Skeletal muscle satellite cell (primary cell): Measurements from ENCODE around the gene MBD1.

ENCODE experiments used
- H3K27me3 ChIP-seq: 2 replicates; pipeline ENCODE4 v1.7.0; 2013; ENCODE audit warnings: low read length; ENCODE audit not compliant: control insufficient read depth, insufficient read depth
- H3K36me3 ChIP-seq: 2 replicates; pipeline ENCODE4 v1.7.0; 2013; ENCODE audit warnings: mild to moderate bottlenecking, control low read depth, low read length; ENCODE audit not compliant: insufficient read depth
- H3K4me1 ChIP-seq: 2 replicates; pipeline ENCODE4 v1.7.0; 2013; ENCODE audit warnings: low read length; ENCODE audit not compliant: control insufficient read depth, insufficient read depth
- H3K4me2 ChIP-seq: 2 replicates; pipeline ENCODE4 v1.7.0; 2013; ENCODE audit warnings: mild to moderate bottlenecking, low read length
- H3K4me3 ChIP-seq: 2 replicates; pipeline ENCODE4 v1.7.0; 2013; ENCODE audit warnings: low read length
- H3K9ac ChIP-seq: 2 replicates; pipeline ENCODE4 v1.7.0; 2013; ENCODE audit warnings: mild to moderate bottlenecking, low read depth, low read length, moderate library complexity
- H3K9me3 ChIP-seq: replicated peaks from 2 replicates; pipeline ENCODE4 v1.7.0; 2013; ENCODE audit warnings: mild to moderate bottlenecking, control low read depth, low read length

Gene MBD1

GRCh38 chr18:50287441-50288347 is 6.4 kb upstream of the MBD1 start, which contains the start of gene CXXC1:
TSS of gene CXXC1 (minus strand) at chr18:50287692. CDS start at chr18:50287589, 103 bp downstream.
- H3K4me3 ChIP-seq = peak within 1 kb of the TSS; percentile 86
- no peaks in the 10 kb centered on the region for H3K9me3 ChIP-seq

DNA sequence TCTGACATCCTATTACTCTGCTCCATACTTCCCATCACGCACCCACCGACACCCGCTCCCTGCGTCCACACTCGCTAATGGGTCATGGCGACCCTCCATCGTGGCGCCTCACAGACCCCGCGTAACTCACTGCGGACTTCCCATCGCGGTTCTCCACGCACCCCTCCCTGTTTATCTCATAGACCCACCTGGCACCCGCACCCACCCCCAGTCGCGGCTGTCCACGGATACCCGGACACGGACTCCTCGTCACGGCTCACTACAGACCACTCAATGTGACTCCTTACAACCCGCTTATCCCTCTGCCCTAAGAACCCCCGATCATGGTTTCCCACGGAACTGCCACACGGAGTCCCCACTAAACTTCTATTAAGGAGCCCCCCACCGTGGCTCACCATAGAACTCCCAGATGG is 5.7 kb upstream of the MBD1 start:
- peak overlapping the region; percentile 86 for H3K4me3 ChIP-seq
- no peaks in the 10 kb centered on the region for H3K9me3 ChIP-seq
- H3K9ac ChIP-seq = peak overlapping the region; percentile 85
- peaks cover 30% of the 10 kb centered on the region for H3K36me3 ChIP-seq
- H3K27me3 ChIP-seq = peaks cover 9% of the 10 kb centered on the region
- peak overlapping the region; percentile 97 for H3K4me2 ChIP-seq
- peaks cover 25% of the 10 kb centered on the region for H3K4me1 ChIP-seq

More at GRCh38 chr18:50287441-50288347, 6.4 kb upstream of the MBD1 start, which contains the start of gene CXXC1:
- Histone ChIP-seq H3K4me2 (peak within 1 kb of the TSS; percentile 97), H3K9ac (peak within 1 kb of the TSS; percentile 85), H3K36me3 (peaks cover 23% of the 10 kb centered on the region), H3K4me1 (peaks cover 21% of the 10 kb centered on the region), H3K27me3 (peaks cover 14% of the 10 kb centered on the region)

DNA sequence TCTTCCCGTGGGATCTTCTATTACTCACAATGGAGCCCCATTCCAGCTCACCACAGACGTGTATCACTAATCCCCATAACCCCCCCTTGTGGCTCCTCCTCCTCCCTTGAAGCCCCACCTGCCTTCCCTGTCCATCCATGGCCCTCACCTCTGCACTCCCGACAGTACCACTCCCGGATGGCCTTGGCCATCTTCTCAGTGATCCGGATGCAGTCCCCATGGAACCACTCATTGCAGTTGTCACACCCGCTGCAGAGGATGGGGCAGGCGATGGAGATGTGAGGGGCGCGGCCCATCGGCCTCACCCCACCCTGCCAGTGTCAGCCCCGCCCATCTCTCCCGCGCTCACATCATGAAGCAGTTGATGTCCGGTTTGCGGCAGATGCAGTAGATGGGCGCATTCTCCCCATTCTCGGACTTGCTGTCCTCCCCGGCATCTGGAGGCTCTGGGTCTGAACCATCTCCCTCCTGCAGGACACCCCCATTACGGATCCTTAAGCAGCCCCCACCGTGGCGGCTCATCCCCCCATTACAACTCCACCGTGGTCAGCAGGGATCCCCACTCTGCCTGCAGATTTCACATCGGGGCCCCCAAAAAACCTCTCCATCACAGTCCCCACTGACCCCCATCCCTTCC is 5.2 kb upstream of the MBD1 start:
- Histone ChIP-seq H3K4me1 (peaks cover 27% of the 10 kb centered on the region), H3K4me3 (peak overlapping the region; percentile 86), H3K36me3 (peaks cover 32% of the 10 kb centered on the region)

DNA sequence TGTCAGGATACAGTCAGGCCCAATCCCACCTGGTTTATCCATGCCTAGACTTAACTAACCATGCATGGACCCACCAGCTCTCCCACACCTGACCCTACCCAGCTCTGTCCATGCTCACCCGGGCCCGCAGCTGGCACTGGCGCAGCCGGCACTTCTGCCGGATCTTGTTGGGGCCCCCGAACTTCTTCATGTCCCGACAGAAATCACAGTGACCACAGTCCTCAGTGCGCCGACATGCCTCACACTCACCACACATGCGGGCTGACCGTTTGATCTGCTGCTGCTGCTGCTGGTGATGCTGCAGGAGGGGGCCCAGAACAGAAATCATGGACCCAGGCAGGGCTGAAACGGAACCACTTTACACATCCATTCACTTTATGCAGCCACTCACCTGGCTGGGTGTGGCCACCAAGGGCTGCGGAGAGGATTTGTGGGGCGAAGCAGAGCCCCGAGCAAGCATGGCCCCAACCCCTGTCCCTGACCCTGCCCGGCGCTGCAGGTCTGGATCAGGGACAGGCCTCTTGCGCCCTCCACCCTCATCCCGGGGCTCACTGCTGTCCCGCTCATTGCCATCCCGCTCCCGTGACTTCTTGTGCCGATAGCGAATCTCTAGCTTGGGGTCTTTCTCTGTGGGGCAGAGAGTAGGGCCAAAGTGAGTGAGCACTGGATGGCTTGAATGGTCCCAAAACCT is 4.5 kb upstream of the MBD1 start:
- Histone ChIP-seq H3K36me3 (peaks cover 32% of the 10 kb centered on the region), H3K9ac (peak overlapping the region; percentile 85), H3K9me3 (no peaks in the 10 kb centered on the region), H3K27me3 (peaks cover 3% of the 10 kb centered on the region), H3K4me2 (peak overlapping the region; percentile 97), H3K4me1 (peaks cover 27% of the 10 kb centered on the region), H3K4me3 (peak overlapping the region; percentile 86)

More for the DNA sequence above, 5.2 kb upstream of the MBD1 start:
- Histone ChIP-seq H3K27me3 (peaks cover 9% of the 10 kb centered on the region), H3K9me3 (no peaks in the 10 kb centered on the region), H3K9ac (peak overlapping the region; percentile 85), H3K4me2 (peak overlapping the region; percentile 97)

DNA sequence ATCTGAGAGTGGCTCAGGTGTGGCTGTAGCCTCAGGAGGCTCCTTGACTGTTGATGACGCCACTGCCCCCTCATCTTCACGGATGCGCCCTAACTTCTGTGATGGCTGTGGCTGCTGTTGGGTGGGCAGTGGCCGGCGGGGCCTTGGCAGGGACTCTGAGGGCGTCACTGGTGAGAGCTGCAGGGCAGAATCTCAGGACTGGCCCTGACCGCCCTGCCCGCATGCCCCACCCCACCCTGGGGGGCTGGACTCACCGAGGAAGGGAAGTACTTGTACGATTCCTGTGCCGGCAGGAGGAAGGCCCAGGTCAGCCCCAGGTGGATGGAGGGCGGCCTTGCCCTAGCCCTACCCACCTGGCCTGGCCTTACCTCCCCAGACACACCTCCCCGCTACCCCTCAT is 3.7 kb upstream of the MBD1 start:
- no peaks in the 10 kb centered on the region for H3K27me3 ChIP-seq
- H3K36me3 ChIP-seq = peaks cover 32% of the 10 kb centered on the region
- H3K9me3 ChIP-seq = no peaks in the 10 kb centered on the region
- no peak overlapping the region for H3K4me3 ChIP-seq
- peaks cover 32% of the 10 kb centered on the region for H3K4me1 ChIP-seq
- H3K9ac ChIP-seq = no peak overlapping the region
- no peak overlapping the region for H3K4me2 ChIP-seq

- no peak overlapping the region for H3K4me2 ChIP-seq
- H3K9me3 ChIP-seq = no peaks in the 10 kb centered on the region
- no peak overlapping the region for H3K4me3 ChIP-seq
- H3K9ac ChIP-seq = peak overlapping the region; percentile 25
- H3K4me1 ChIP-seq = peaks cover 39% of the 10 kb centered on the region
- peaks cover 32% of the 10 kb centered on the region for H3K36me3 ChIP-seq
- H3K27me3 ChIP-seq = no peaks in the 10 kb centered on the region
Measured at GRCh38 chr18:50284255-50284885, 3.0 kb upstream of the MBD1 start.

GRCh38 chr18:50283469-50284209 is 2.3 kb upstream of the MBD1 start:
- Histone ChIP-seq H3K9ac (no peak overlapping the region), H3K4me3 (no peak overlapping the region), H3K27me3 (no peaks in the 10 kb centered on the region), H3K4me1 (peaks cover 45% of the 10 kb centered on the region), H3K4me2 (no peak overlapping the region), H3K36me3 (peaks cover 35% of the 10 kb centered on the region), H3K9me3 (no peaks in the 10 kb centered on the region)

DNA sequence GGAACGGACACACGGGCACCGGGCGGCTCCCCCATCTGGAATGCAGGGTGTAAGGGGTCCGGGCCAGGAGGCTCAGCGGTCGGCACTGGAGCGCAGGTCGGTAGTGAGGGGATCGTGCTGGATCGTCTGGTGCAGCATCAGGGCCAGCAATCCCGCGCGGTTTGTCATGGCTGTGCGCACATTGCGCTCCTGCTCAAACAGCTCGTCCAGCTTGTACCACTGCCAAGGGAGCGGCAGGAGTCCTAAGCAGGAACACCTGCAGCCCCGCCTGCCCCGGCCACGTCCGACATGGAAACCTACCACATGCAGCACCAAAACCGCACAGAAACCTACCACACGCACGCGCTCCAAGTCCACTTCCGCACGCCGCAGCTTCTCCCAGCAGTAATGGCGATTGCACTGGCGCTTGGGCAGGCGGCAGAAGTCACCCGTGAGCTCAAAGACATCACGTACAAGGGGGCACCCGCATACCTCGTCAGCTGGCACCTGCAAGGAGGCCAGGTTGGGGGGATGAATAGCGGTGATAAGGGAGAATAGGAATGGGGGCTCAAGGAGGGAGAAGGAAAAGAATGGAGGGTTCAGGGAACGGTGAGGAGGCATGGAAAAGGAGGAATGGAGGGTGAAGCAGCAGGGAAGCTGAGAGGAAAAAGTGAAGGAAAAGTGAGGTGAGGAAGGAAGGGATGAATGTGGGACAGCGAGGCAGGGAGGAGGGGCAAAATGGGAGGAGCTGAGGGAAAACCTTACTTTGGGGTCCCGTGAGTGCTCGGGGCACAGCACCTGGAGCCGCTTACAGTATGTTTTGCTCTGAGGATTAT is 1.4 kb upstream of the MBD1 start:
- Histone ChIP-seq H3K4me3 (no peak overlapping the region), H3K36me3 (peaks cover 38% of the 10 kb centered on the region), H3K4me2 (peak overlapping the region; percentile 92), H3K9me3 (no peaks in the 10 kb centered on the region), H3K27me3 (no peaks in the 10 kb centered on the region), H3K9ac (no peak overlapping the region), H3K4me1 (peaks cover 52% of the 10 kb centered on the region)

DNA sequence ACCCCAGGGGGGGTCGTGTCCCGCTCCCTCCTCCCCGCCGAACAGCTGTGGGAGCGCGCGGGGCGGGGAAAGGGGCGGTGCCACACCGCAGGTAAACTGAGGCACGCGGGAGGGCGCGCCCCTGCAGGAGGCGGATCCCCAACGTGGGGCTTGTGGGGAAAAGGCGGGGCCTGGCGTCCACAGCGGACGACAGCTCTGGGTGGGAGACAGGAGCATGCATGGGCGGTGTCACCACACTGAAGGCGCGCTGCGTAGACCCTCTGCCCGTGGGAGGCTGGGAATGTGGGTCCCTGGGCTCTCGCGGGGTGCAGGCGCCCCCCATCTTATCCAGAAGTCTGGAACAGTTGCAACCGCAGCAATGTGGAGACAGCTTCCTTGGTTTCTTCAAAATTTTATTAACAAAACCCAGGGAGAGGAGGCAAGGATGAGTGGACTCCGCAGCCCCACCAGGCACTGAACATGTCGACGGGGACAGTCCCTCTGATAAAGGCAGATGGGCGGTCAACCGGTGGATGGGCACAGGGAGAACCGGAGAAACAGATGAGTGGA is 723 bp upstream of the MBD1 start:
- Histone ChIP-seq H3K27me3 (no peaks in the 10 kb centered on the region), H3K36me3 (peaks cover 39% of the 10 kb centered on the region), H3K9ac (peak overlapping the region; percentile 87), H3K4me1 (peaks cover 55% of the 10 kb centered on the region), H3K4me2 (peak overlapping the region; percentile 92), H3K4me3 (peak overlapping the region; percentile 83), H3K9me3 (no peaks in the 10 kb centered on the region)
